Kidney epithelial cell (primary cell): ENCODE data around the gene SPATA46. TPM values are rescaled to one million over a fixed set of nuclear protein-coding genes. Genes with fewer than 3 reads are reported as not detected.

Source experiments
- DNase-seq: peaks from one replicate; pipeline ENCODE4 v3.0.0-alpha.2; 2010; ENCODE audit warnings: low read depth
- H3K27me3 ChIP-seq: 2 replicates; pipeline ENCODE4 v1.6.0; 2011; ENCODE audit warnings: low read length; ENCODE audit not compliant: control insufficient read depth, insufficient read depth
- H3K36me3 ChIP-seq: 2 replicates; pipeline ENCODE4 v1.5.1; 2011; ENCODE audit warnings: low read length; ENCODE audit not compliant: control insufficient read depth, insufficient read depth
- H3K4me3 ChIP-seq: 2 replicates; pipeline ENCODE4 v1.5.1; 2011; ENCODE audit warnings: low read depth, mild to moderate bottlenecking, control low read depth, low read length
- CTCF ChIP-seq: IDR thresholded peaks from 2 replicates; pipeline ENCODE4 v1.5.1; 2011; ENCODE audit warnings: mild to moderate bottlenecking, moderate library complexity, low read length, control low read depth, inconsistent platforms; ENCODE audit not compliant: insufficient read depth, poor library complexity, severe bottlenecking
- total RNA-seq: library from RNA; depleted of rRNA; stranded (reverse); fragments of >200 nt; gene quantifications from 2 replicates; pipeline ENCODE4 v1.2.3, GENCODE V29; 2015

Gene SPATA46
- total RNA-seq, 1 donor from 2014 or later, result not detected

- H3K27me3 ChIP-seq, result no peaks in the 10 kb centered on the region
- H3K36me3 ChIP-seq, result no peaks in the 10 kb centered on the region
- H3K4me3 ChIP-seq, result no peak overlapping the region
- DNase-seq, result no peak
- TF ChIP-seq CTCF, result no peak
These were observed 7.1 kb downstream of the SPATA46 start for GRCh38 chr1:162369571-162369970.

GRCh38 chr1:162368451-162368850 is 8.2 kb downstream of the SPATA46 start:
- no peaks in the 10 kb centered on the region for H3K36me3 ChIP-seq
- no peaks in the 10 kb centered on the region for H3K27me3 ChIP-seq
- H3K4me3 ChIP-seq, result no peak overlapping the region
- DNase-seq, result no peak
- no peak for TF ChIP-seq CTCF

GRCh38 chr1:162367772-162368171 is 8.9 kb downstream of the SPATA46 start:
- H3K4me3 ChIP-seq, result no peak overlapping the region

GRCh38 chr1:162367073-162367472 is 9.6 kb downstream of the SPATA46 start:
- no peak for DNase-seq
- no peak for TF ChIP-seq CTCF
- Histone ChIP-seq H3K27me3 (no peaks in the 10 kb centered on the region), H3K4me3 (no peak overlapping the region), H3K36me3 (no peaks in the 10 kb centered on the region)

More at GRCh38 chr1:162367772-162368171, 8.9 kb downstream of the SPATA46 start:
- no peak for DNase-seq
- Histone ChIP-seq H3K36me3 (no peaks in the 10 kb centered on the region), H3K27me3 (no peaks in the 10 kb centered on the region)
- no peak for TF ChIP-seq CTCF

- no peaks in the 10 kb centered on the region for H3K27me3 ChIP-seq
- TF ChIP-seq CTCF, result no peak
- H3K36me3 ChIP-seq, result no peaks in the 10 kb centered on the region
- no peak for DNase-seq
- no peak overlapping the region for H3K4me3 ChIP-seq
These were observed 10.0 kb downstream of the SPATA46 start for GRCh38 chr1:162366671-162367070.

GRCh38 chr1:162366149-162366548 is 10.5 kb downstream of the SPATA46 start:
- no peaks in the 10 kb centered on the region for H3K27me3 ChIP-seq
- H3K36me3 ChIP-seq, result no peaks in the 10 kb centered on the region
- no peak for DNase-seq
- no peak for TF ChIP-seq CTCF
- H3K4me3 ChIP-seq, result no peak overlapping the region
